Frontal cortex (tissue), 4 donors: ENCODE data around the gene NKAIN4. TPM values are rescaled to one million over a fixed set of nuclear protein-coding genes. Genes with fewer than 3 reads are reported as not detected.

Source experiments
- DNase-seq, 2 donors: peaks; one replicate each; pipeline ENCODE4 v3.0.0; 2012; ENCODE audit warnings: low spot score in 2 of 2
- FAIRE-seq: peaks from 2 replicates; lab custom pipeline; 2012; peaks lifted over from hg19 to GRCh38; lab: Jason Lieb, UNC
- total RNA-seq: library from RNA; depleted of rRNA; stranded (reverse); fragments of >200 nt; gene quantifications from one replicate; pipeline ENCODE4 v1.2.3, GENCODE V29; 2014
- donor health status: control.
- donor health status: control.
- donor health status: control.

The NKAIN4 gene
- total RNA-seq, 1 donor from 2014 or later = 14.7 TPM

GRCh38 chr20:63244468-63244867, 9.8 kb downstream of the NKAIN4 start:
- FAIRE-seq (no peak), DNase-seq (no peak)

- DNase-seq (no peak), FAIRE-seq (no peak)
Observed at GRCh38 chr20:63243604-63244247, 10.5 kb downstream of the NKAIN4 start.

- FAIRE-seq = no peak
- DNase-seq = no peak
Observed at GRCh38 chr20:63242736-63243135, 11.5 kb downstream of the NKAIN4 start.

- no peak for FAIRE-seq
- DNase-seq = no peak
Observed at GRCh38 chr20:63241272-63241671, 13.0 kb downstream of the NKAIN4 start.

GRCh38 chr20:63240004-63240403, 14.3 kb downstream of the NKAIN4 start:
- no peak for DNase-seq
- no peak for FAIRE-seq

- FAIRE-seq = no peak
- no peak for DNase-seq
Observed at GRCh38 chr20:63239431-63239830, 14.8 kb downstream of the NKAIN4 start.

- FAIRE-seq (no peak), DNase-seq (peak in 1 of 2 donors; percentile 63)
Observed at GRCh38 chr20:63238514-63239125, 15.6 kb downstream of the NKAIN4 start.

GRCh38 chr20:63238031-63238430, 16.2 kb downstream of the NKAIN4 start:
- DNase-seq (no peak), FAIRE-seq (no peak)

GRCh38 chr20:63236116-63236837, 18.0 kb downstream of the NKAIN4 start:
- FAIRE-seq = no peak

GRCh38 chr20:63235399-63235983, 18.8 kb downstream of the NKAIN4 start, which contains the start of gene BIRC7:
Gene BIRC7 (plus strand): TSS chr20:63235905. CDS start chr20:63236097, 192 bp downstream.
- DNase-seq = no peak
- no peak for FAIRE-seq

More at GRCh38 chr20:63236116-63236837, 18.0 kb downstream of the NKAIN4 start:
- no peak for DNase-seq

- FAIRE-seq = no peak
Observed at GRCh38 chr20:63234693-63235398, 19.4 kb downstream of the NKAIN4 start.

GRCh38 chr20:63233924-63234323, 20.3 kb downstream of the NKAIN4 start:
- DNase-seq (no peak), FAIRE-seq (no peak)

More at GRCh38 chr20:63234693-63235398, 19.4 kb downstream of the NKAIN4 start:
- DNase-seq = no peak

GRCh38 chr20:63233061-63233344, 21.3 kb downstream of the NKAIN4 start:
- DNase-seq (no peak), FAIRE-seq (no peak)

GRCh38 chr20:63232235-63233060, 21.8 kb downstream of the NKAIN4 start:
- FAIRE-seq (no peak), DNase-seq (no peak)

- DNase-seq (peak; percentile 56 to 67), FAIRE-seq (no peak)
Observed at GRCh38 chr20:63230800-63231268, 23.4 kb downstream of the NKAIN4 start.

- no peak for FAIRE-seq
- no peak for DNase-seq
Observed at GRCh38 chr20:63228806-63229205, 25.5 kb downstream of the NKAIN4 start.

GRCh38 chr20:63227260-63227659, 27.0 kb downstream of the NKAIN4 start:
- FAIRE-seq (no peak), DNase-seq (no peak)

GRCh38 chr20:63226042-63226943, 28.0 kb downstream of the NKAIN4 start:
- FAIRE-seq (no peak), DNase-seq (no peak)
